Hepatocyte (in vitro differentiated cells): ENCODE measurements around the gene SAXO2. TPM values are rescaled to one million over a fixed set of nuclear protein-coding genes. Genes with fewer than 3 reads are reported as not detected.
"Not testable (repeated sequence)": the region's sequence is repeated elsewhere in the genome, so short reads cannot be mapped to it uniquely, and the experiment has no call there.

Experiments used
- DNase-seq: peaks from one replicate; pipeline ENCODE4 v3.0.0-alpha.2; 2016; ENCODE audit warnings: low spot score
- H2AFZ ChIP-seq: fragments of 200-600 bp; sonication (generic); 2 replicates; pipeline ENCODE4 v1.6.0; 2016; ENCODE audit warnings: antibody characterized with exemption, mild to moderate bottlenecking
- H3K27ac ChIP-seq: fragments of 200-600 bp; sonication (generic); 2 replicates; pipeline ENCODE4 v1.5.1; 2016; ENCODE audit warnings: mild to moderate bottlenecking
- H3K27me3 ChIP-seq: fragments of 200-600 bp; sonication (generic); 2 replicates; pipeline ENCODE4 v1.6.1; 2016
- H3K36me3 ChIP-seq: fragments of 200-600 bp; sonication (generic); replicated peaks from 2 replicates; pipeline ENCODE4 v1.5.1; 2016; ENCODE audit warnings: low read depth; ENCODE audit not compliant: insufficient read depth
- H3K4me1 ChIP-seq: fragments of 200-600 bp; sonication (generic); 2 replicates; pipeline ENCODE4 v1.5.1; 2016; ENCODE audit warnings: mild to moderate bottlenecking, moderate library complexity; ENCODE audit not compliant: insufficient read depth
- H3K4me2 ChIP-seq: fragments of 200-600 bp; sonication (generic); 2 replicates; pipeline ENCODE4 v1.6.0; 2016
- H3K4me3 ChIP-seq: fragments of 200-600 bp; sonication (generic); 2 replicates; pipeline ENCODE4 v1.5.1; 2016; ENCODE audit warnings: mild to moderate bottlenecking
- H3K79me2 ChIP-seq: fragments of 200-600 bp; sonication (generic); 2 replicates; pipeline ENCODE4 v1.6.0; 2017; ENCODE audit warnings: mild to moderate bottlenecking
- H3K9me2 ChIP-seq: fragments of 200-600 bp; sonication (generic); replicated peaks from 2 replicates; pipeline ENCODE4 v1.6.0; 2017; ENCODE audit warnings: mild to moderate bottlenecking; ENCODE audit not compliant: insufficient read depth
- H3K9me3 ChIP-seq: fragments of 200-600 bp; sonication (generic); 2 replicates; pipeline ENCODE4 v1.5.1; 2016; ENCODE audit warnings: low read depth, mild to moderate bottlenecking
- H4K20me1 ChIP-seq: fragments of 200-600 bp; sonication (generic); 2 replicates; pipeline ENCODE4 v1.6.0; 2016; ENCODE audit warnings: mild to moderate bottlenecking; ENCODE audit not compliant: insufficient read depth, poor library complexity, severe bottlenecking
- CTCF ChIP-seq: fragments of 200-600 bp; sonication (generic); IDR thresholded peaks from 2 replicates; pipeline ENCODE4 v1.5.1; 2016; ENCODE audit warnings: antibody characterized with exemption, mild to moderate bottlenecking; ENCODE audit not compliant: poor library complexity
- EZH2 ChIP-seq: fragments of 200-600 bp; sonication (generic); IDR thresholded peaks from 2 replicates; pipeline ENCODE4 v1.6.1; 2016; ENCODE audit warnings: antibody characterized with exemption, mild to moderate bottlenecking, borderline replicate concordance
- EZH2phosphoT487 ChIP-seq: fragments of 200-600 bp; sonication (generic); IDR thresholded peaks from one replicate; pipeline ENCODE4 v1.6.1; 2018; ENCODE audit warnings: antibody characterized with exemption, mild to moderate bottlenecking, low read depth, moderate library complexity; ENCODE audit not compliant: unreplicated experiment, severe bottlenecking
- WGBS: methylation state at CpG from one replicate; pipeline ENCODE4 v1.1.6; 2016; ENCODE audit warnings: low lambda C conversion rate; ENCODE audit errors: missing lambda C conversion rate; 5-methylcytosine and 5-hydroxymethylcytosine counted together
- polyA plus RNA-seq: library from polyadenylated mRNA; unstranded; fragments of >200 nt; fragmentation: Nextera tagmentation; extraction: Ambion mirVana; gene quantifications from 2 replicates; pipeline ENCODE4 v1.2.1, GENCODE V29; 2016
- total RNA-seq: library from RNA; depleted of rRNA; stranded (reverse); fragments of >200 nt; gene quantifications from 2 replicates; pipeline ENCODE4 v1.2.3, GENCODE V29; 2014

SAXO2 gene
- total and polyA plus RNA-seq, 2 experiments from 2014 or later: 2.0 to 2.3 TPM

- Histone ChIP-seq H3K4me2 (no peak overlapping the region), H3K9me2 (no peaks in the 10 kb centered on the region), H3K9me3 (no peaks in the 10 kb centered on the region), H3K27me3 (no peaks in the 10 kb centered on the region), H3K27ac (no peak overlapping the region), H2AFZ (no peak overlapping the region), H3K4me3 (no peak overlapping the region), H3K36me3 (no peaks in the 10 kb centered on the region), H4K20me1 (no peaks in the 10 kb centered on the region), H3K4me1 (no peaks in the 10 kb centered on the region), H3K79me2 (no peaks in the 10 kb centered on the region)
- no peak for TF ChIP-seq CTCF
- no peak for TF ChIP-seq EZH2phosphoT487
- TF ChIP-seq EZH2: no peak
- 88% methylated on average over 24 of the region's 24 CpGs for WGBS
- no peak for DNase-seq
Measured at GRCh38 chr15:82315519-82316246, 53.1 kb downstream of the SAXO2 start.

GRCh38 chr15:82316247-82317090 is 53.9 kb downstream of the SAXO2 start:
- not testable (repeated sequence) for H3K4me3 ChIP-seq, H4K20me1 ChIP-seq, H3K4me1 ChIP-seq, H3K9me3 ChIP-seq, H3K27ac ChIP-seq, H3K79me2 ChIP-seq, H3K27me3 ChIP-seq, H3K36me3 ChIP-seq, DNase-seq, H3K9me2 ChIP-seq, H2AFZ ChIP-seq, H3K4me2 ChIP-seq
- WGBS: 94% methylated on average over 20 of the region's 23 CpGs

GRCh38 chr15:82317091-82317489 is 54.5 kb downstream of the SAXO2 start:
- WGBS: 92% methylated on average over 12 of the region's 12 CpGs
- DNase-seq: no peak
- H3K9me3 ChIP-seq: no peaks in the 10 kb centered on the region

DNA sequence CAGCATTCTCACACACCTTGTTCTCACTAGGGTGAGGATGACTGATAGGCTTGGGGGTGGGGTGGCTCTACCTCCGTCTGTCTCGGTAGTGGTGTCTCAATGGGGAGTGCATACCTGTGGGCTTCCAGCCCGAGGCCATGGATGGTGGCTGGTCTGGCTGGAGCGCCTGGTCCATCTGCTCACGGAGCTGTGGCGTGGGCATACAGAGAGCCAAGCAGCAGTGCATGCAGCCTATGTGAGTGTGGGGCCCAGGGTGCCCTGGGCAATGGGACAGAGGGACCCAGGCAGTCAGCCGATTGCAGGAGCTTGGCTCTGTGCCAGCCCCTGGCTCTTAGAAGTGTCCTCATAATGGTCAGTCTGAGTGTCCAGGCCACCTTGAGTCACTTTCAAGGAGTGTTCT is 54.9 kb downstream of the SAXO2 start:
- H3K4me3 ChIP-seq, H3K36me3 ChIP-seq, H3K9me2 ChIP-seq, H2AFZ ChIP-seq, H3K27ac ChIP-seq, H3K27me3 ChIP-seq, H3K4me2 ChIP-seq, H4K20me1 ChIP-seq, H3K4me1 ChIP-seq, H3K9me3 ChIP-seq, H3K79me2 ChIP-seq, DNase-seq: not testable (repeated sequence)
- WGBS: 90% methylated on average over 7 of the region's 7 CpGs

More at GRCh38 chr15:82317091-82317489, 54.5 kb downstream of the SAXO2 start:
- Histone ChIP-seq H3K79me2 (no peaks in the 10 kb centered on the region), H2AFZ (no peak overlapping the region), H3K27me3 (no peaks in the 10 kb centered on the region), H3K4me3 (no peak overlapping the region), H3K4me1 (no peaks in the 10 kb centered on the region), H3K36me3 (no peaks in the 10 kb centered on the region), H3K9me2 (no peaks in the 10 kb centered on the region), H4K20me1 (no peaks in the 10 kb centered on the region), H3K27ac (no peak overlapping the region), H3K4me2 (no peak overlapping the region)
- TF ChIP-seq EZH2: no peak

DNA sequence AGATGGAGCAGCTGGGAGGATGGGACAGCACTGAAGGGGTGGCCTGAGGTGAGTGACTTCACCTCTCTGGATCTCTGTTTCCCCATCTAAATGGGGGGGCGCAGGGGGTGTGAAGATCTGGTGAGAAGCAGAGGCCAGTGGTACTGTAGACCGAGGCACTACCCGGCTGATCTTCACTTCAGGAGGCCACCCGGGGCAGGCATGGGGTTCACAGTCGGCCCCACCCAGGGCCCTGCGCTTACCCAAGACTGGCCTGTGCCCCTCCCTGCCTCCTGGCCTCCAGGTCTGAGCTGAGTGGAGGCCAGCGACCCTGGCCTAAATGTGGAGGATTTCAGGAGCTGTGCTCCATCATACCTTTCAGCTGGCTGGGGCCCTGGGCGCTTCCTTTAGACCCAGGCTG is 55.7 kb downstream of the SAXO2 start:
- H3K79me2 ChIP-seq, H3K27ac ChIP-seq, H3K9me3 ChIP-seq, H3K4me2 ChIP-seq, H3K9me2 ChIP-seq, H3K27me3 ChIP-seq, H4K20me1 ChIP-seq, H3K4me1 ChIP-seq, H3K4me3 ChIP-seq, DNase-seq, H3K36me3 ChIP-seq, H2AFZ ChIP-seq: not testable (repeated sequence)
- WGBS: 93% methylated on average over 8 of the region's 8 CpGs

DNA sequence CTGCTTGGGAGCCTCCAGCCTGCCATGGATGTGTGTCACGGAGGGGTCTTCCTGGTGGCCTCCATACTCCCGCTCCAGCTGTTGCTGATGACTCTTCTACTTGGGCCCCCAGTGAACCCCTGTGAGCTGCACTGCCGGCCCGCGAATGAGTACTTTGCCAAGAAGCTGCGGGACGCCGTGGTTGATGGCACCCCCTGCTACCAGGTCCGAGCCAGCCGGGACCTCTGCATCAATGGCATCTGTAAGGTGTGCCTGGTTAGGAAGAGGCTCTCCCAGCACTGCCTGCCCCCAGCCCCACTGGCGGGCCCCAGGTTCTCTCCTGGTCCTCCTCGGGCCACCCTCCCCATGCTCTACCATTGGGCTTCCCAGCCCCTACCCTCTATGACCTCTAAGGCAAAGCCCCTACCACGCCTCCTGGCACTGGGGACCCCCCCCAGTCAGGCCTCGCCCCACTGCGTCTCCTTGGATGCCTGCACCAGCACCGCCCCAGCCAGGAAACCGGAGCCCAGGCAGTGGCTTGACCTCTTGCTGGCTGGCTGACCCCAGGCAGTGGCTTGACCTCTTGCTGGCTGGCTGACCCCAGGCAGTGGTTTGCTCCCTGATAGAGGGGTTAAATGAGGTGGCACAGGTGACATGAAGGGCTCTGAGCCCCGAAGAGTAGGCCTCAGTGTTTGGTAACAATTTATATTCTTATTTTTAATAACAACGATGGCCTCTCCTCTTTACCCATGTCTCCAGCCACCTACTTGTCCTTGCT is 57.1 kb downstream of the SAXO2 start:
- not testable (repeated sequence) for H3K27me3 ChIP-seq, H3K27ac ChIP-seq, H3K36me3 ChIP-seq, H3K79me2 ChIP-seq, H4K20me1 ChIP-seq, H2AFZ ChIP-seq, H3K4me2 ChIP-seq, H3K4me3 ChIP-seq, DNase-seq, H3K4me1 ChIP-seq, H3K9me2 ChIP-seq, H3K9me3 ChIP-seq
- 92% methylated on average over 14 of the region's 19 CpGs for WGBS

- H3K36me3 ChIP-seq, H3K27me3 ChIP-seq, H2AFZ ChIP-seq, H3K79me2 ChIP-seq, H3K9me2 ChIP-seq, H3K9me3 ChIP-seq, DNase-seq, H4K20me1 ChIP-seq, H3K27ac ChIP-seq, H3K4me3 ChIP-seq, H3K4me1 ChIP-seq, H3K4me2 ChIP-seq: not testable (repeated sequence)
- WGBS: 90% methylated on average over 2 of the region's 6 CpGs
Measured at GRCh38 chr15:82320861-82321260, 58.2 kb downstream of the SAXO2 start.
